ENCODE data around the gene EED.

EED gene

GRCh38 chr11:86249307-86250098 lies 5.0 kb downstream of the EED start:
- H3K9me2 ChIP-seq (ENCODE audit: low read depth, low read length), result no peaks in the 10 kb centered on the region
- H3K9me3 ChIP-seq (ENCODE audit: low read length), result no peaks in the 10 kb centered on the region
- H4K20me1 ChIP-seq (ENCODE audit: insufficient read depth, low read length), result no peaks in the 10 kb centered on the region
- H3K79me2 ChIP-seq (ENCODE audit: insufficient read depth, low read length), result peaks cover 84% of the 10 kb centered on the region
- H3K4me2 ChIP-seq (ENCODE audit: low read length), result peak overlapping the region; percentile 99
- H3K4me1 ChIP-seq (ENCODE audit: insufficient read depth, low read length, severe bottlenecking), result peaks cover 55% of the 10 kb centered on the region
- peak overlapping the region; percentile 16 for H3K4me3 ChIP-seq (ENCODE audit: low read depth, low read length, poor library complexity, severe bottlenecking)
- H3K9ac ChIP-seq (ENCODE audit: low read length), result no peak overlapping the region; the same call in 1 of the 2 replicates
- no peak overlapping the region for H2AFZ ChIP-seq (ENCODE audit: low read length)
- H3F3A ChIP-seq (ENCODE audit: insufficient read depth, low read length), result no peaks in the 10 kb centered on the region
- peaks cover 25% of the 10 kb centered on the region for H3K36me3 ChIP-seq (ENCODE audit: insufficient read depth, low read length)
- H3K27ac ChIP-seq (ENCODE audit: low read depth, low read length, poor library complexity, severe bottlenecking), result peak overlapping the region; percentile 29
- no peak for TF ChIP-seq EZH2 (IDR thresholded peaks at IDR 0.05; ENCODE audit: borderline replicate concordance, low read length)
- TF ChIP-seq, protein P1, sequence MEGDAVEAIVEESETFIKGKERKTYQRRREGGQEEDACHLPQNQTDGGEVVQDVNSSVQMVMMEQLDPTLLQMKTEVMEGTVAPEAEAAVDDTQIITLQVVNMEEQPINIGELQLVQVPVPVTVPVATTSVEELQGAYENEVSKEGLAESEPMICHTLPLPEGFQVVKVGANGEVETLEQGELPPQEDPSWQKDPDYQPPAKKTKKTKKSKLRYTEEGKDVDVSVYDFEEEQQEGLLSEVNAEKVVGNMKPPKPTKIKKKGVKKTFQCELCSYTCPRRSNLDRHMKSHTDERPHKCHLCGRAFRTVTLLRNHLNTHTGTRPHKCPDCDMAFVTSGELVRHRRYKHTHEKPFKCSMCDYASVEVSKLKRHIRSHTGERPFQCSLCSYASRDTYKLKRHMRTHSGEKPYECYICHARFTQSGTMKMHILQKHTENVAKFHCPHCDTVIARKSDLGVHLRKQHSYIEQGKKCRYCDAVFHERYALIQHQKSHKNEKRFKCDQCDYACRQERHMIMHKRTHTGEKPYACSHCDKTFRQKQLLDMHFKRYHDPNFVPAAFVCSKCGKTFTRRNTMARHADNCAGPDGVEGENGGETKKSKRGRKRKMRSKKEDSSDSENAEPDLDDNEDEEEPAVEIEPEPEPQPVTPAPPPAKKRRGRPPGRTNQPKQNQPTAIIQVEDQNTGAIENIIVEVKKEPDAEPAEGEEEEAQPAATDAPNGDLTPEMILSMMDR (IDR thresholded peaks at IDR 0.05; ENCODE audit: low read length), result no peak
- no peaks in the 10 kb centered on the region for H3K27me3 ChIP-seq (ENCODE audit: insufficient read depth, low read length)

- Histone ChIP-seq H3K9ac (ENCODE audit: low read length) (peak overlapping the region; percentile 29; the same call in 1 of the 2 replicates), H3K9me3 (ENCODE audit: low read length) (no peaks in the 10 kb centered on the region), H3K9me2 (ENCODE audit: low read depth, low read length) (no peaks in the 10 kb centered on the region), H3F3A (ENCODE audit: insufficient read depth, low read length) (no peaks in the 10 kb centered on the region), H3K79me2 (ENCODE audit: insufficient read depth, low read length) (peaks cover 83% of the 10 kb centered on the region), H3K4me2 (ENCODE audit: low read length) (peak overlapping the region; percentile 52), H3K36me3 (ENCODE audit: insufficient read depth, low read length) (peaks cover 39% of the 10 kb centered on the region), H4K20me1 (ENCODE audit: insufficient read depth, low read length) (no peaks in the 10 kb centered on the region), H3K4me3 (ENCODE audit: low read depth, low read length, poor library complexity, severe bottlenecking) (no peak overlapping the region), H3K4me1 (ENCODE audit: insufficient read depth, low read length, severe bottlenecking) (peaks cover 53% of the 10 kb centered on the region), H3K27me3 (ENCODE audit: insufficient read depth, low read length) (no peaks in the 10 kb centered on the region), H2AFZ (ENCODE audit: low read length) (no peak overlapping the region), H3K27ac (ENCODE audit: low read depth, low read length, poor library complexity, severe bottlenecking) (peak overlapping the region; percentile 30)
- TF ChIP-seq, protein P1 (IDR thresholded peaks at IDR 0.05; ENCODE audit: low read length), result no peak
- TF ChIP-seq EZH2 (IDR thresholded peaks at IDR 0.05; ENCODE audit: borderline replicate concordance, low read length), result no peak
Observed at GRCh38 chr11:86251345-86251744, 6.8 kb downstream of the EED start.

GRCh38 chr11:86255896-86256295 lies 11.3 kb downstream of the EED start:
- Histone ChIP-seq H4K20me1 (ENCODE audit: insufficient read depth, low read length) (no peaks in the 10 kb centered on the region), H3K4me3 (ENCODE audit: low read depth, low read length, poor library complexity, severe bottlenecking) (no peak overlapping the region), H2AFZ (ENCODE audit: low read length) (no peak overlapping the region), H3K4me2 (ENCODE audit: low read length) (no peak overlapping the region), H3K9ac (ENCODE audit: low read length) (no peak overlapping the region), H3K9me2 (ENCODE audit: low read depth, low read length) (no peaks in the 10 kb centered on the region), H3F3A (ENCODE audit: insufficient read depth, low read length) (no peaks in the 10 kb centered on the region), H3K4me1 (ENCODE audit: insufficient read depth, low read length, severe bottlenecking) (peaks cover 8% of the 10 kb centered on the region), H3K36me3 (ENCODE audit: insufficient read depth, low read length) (peaks cover 68% of the 10 kb centered on the region), H3K79me2 (ENCODE audit: insufficient read depth, low read length) (peaks cover 38% of the 10 kb centered on the region), H3K27ac (ENCODE audit: low read depth, low read length, poor library complexity, severe bottlenecking) (no peak overlapping the region), H3K9me3 (ENCODE audit: low read length) (no peaks in the 10 kb centered on the region), H3K27me3 (ENCODE audit: insufficient read depth, low read length) (no peaks in the 10 kb centered on the region)
- no peak for TF ChIP-seq EZH2 (IDR thresholded peaks at IDR 0.05; ENCODE audit: borderline replicate concordance, low read length)
- TF ChIP-seq, protein P1 (IDR thresholded peaks at IDR 0.05; ENCODE audit: low read length), result no peak

All from OCI-LY1 (cell line).